Astrocyte of the hippocampus (primary cell): ENCODE data around the gene PPP4R4.
"Not testable (repeated sequence)": the region's sequence is repeated elsewhere in the genome, so short reads cannot be mapped to it uniquely, and the experiment has no call there.

Experiments used
- DNase-seq: peaks from one replicate; pipeline ENCODE4 v3.0.0; 2011; ENCODE audit warnings: low read depth, low spot score

The PPP4R4 gene

GRCh38 chr14:94143711-94144110 lies 30.4 kb upstream of the PPP4R4 start:
- no peak for DNase-seq

GRCh38 chr14:94144765-94145164 lies 29.4 kb upstream of the PPP4R4 start:
- no peak for DNase-seq

GRCh38 chr14:94145902-94146527 lies 28.1 kb upstream of the PPP4R4 start:
- no peak for DNase-seq

GRCh38 chr14:94152676-94153075 lies 21.4 kb upstream of the PPP4R4 start:
- no peak for DNase-seq

- DNase-seq = no peak
Measured at GRCh38 chr14:94153750-94154342, 20.3 kb upstream of the PPP4R4 start.

GRCh38 chr14:94156143-94156542 lies 18.0 kb upstream of the PPP4R4 start:
- not testable (repeated sequence) for DNase-seq

- no peak for DNase-seq
Measured at GRCh38 chr14:94157197-94157596, 16.9 kb upstream of the PPP4R4 start.

- no peak for DNase-seq
Measured at GRCh38 chr14:94158239-94158883, 15.8 kb upstream of the PPP4R4 start.

- DNase-seq = no peak
Measured at GRCh38 chr14:94161058-94161457, 13.1 kb upstream of the PPP4R4 start.

- DNase-seq = no peak
Measured at GRCh38 chr14:94161981-94162380, 12.1 kb upstream of the PPP4R4 start.

- no peak for DNase-seq
Measured at GRCh38 chr14:94162466-94162865, 11.7 kb upstream of the PPP4R4 start.

- no peak for DNase-seq
Measured at GRCh38 chr14:94163796-94164195, 10.3 kb upstream of the PPP4R4 start.

- DNase-seq = no peak
Measured at GRCh38 chr14:94164685-94165431, 9.3 kb upstream of the PPP4R4 start.

GRCh38 chr14:94165744-94166143 lies 8.4 kb upstream of the PPP4R4 start:
- DNase-seq = no peak

- DNase-seq = no peak
Measured at GRCh38 chr14:94170136-94170535, 4.0 kb upstream of the PPP4R4 start.

GRCh38 chr14:94171208-94171607 lies 2.9 kb upstream of the PPP4R4 start:
- DNase-seq = no peak

GRCh38 chr14:94172545-94172944 lies 1.6 kb upstream of the PPP4R4 start:
- DNase-seq = no peak

GRCh38 chr14:94173471-94173884 lies 644 bp upstream of the PPP4R4 start:
- DNase-seq = no peak

- no peak for DNase-seq
Measured at GRCh38 chr14:94174604-94175010, 485 bp downstream of the PPP4R4 start.

- no peak for DNase-seq
Measured at GRCh38 chr14:94175011-94175745, 1.1 kb downstream of the PPP4R4 start.

GRCh38 chr14:94175747-94176146 lies 1.6 kb downstream of the PPP4R4 start:
- DNase-seq = no peak

- no peak for DNase-seq
Measured at GRCh38 chr14:94176808-94177207, 2.7 kb downstream of the PPP4R4 start.
